Common myeloid progenitor, CD34-positive (primary cell): ENCODE results near the gene HOOK2.
A peak's percentile ranks its signal among the peaks of the same experiment; 100 is the strongest.

ENCODE experiments used
- CTCF ChIA-PET: fragments of 350-600 bp; sonication (Branson Sonifier 250); formaldehyde crosslinking; loops from one replicate; lab custom pipeline; 2021; ENCODE audit warnings: antibody characterized with exemption; lab: Charles Lee
- POLR2A ChIA-PET: fragments of 350-600 bp; sonication (Branson Sonifier 250); formaldehyde crosslinking; loops from one replicate; lab custom pipeline; 2021; ENCODE audit warnings: antibody characterized with exemption; lab: Charles Lee
- DNase-seq, 3 donors: peaks; one replicate each; pipeline versions ENCODE4 v3.0.0 to v3.0.0-alpha.2; 2013
- H3K27ac ChIP-seq, 2 experiments: 1 replicate in 1 of 2; 2 replicates in 1 of 2; pipeline ENCODE4 v1.7.0; 2013; ENCODE audit warnings: inconsistent platforms in 2 of 2, low read length in 2 of 2, mild to moderate bottlenecking in 2 of 2, low read depth in 1 of 2, moderate library complexity in 1 of 2; ENCODE audit not compliant: severe bottlenecking in 2 of 2, insufficient read depth in 1 of 2, poor library complexity in 1 of 2
- H3K27me3 ChIP-seq, 5 experiments: replicated peaks in 2 of 5; 1 replicate in 3 of 5; 2 replicates in 2 of 5; pipeline versions ENCODE4 v1.6.1 to v1.7.0; 2013; ENCODE audit warnings: low read length in 4 of 5, mild to moderate bottlenecking in 2 of 5, moderate library complexity in 2 of 5, inconsistent platforms in 1 of 5; ENCODE audit not compliant: insufficient read depth in 5 of 5, control insufficient read depth in 4 of 5
- H3K36me3 ChIP-seq, 4 experiments: 1 replicate in 2 of 4; 2 replicates in 2 of 4; pipeline versions ENCODE4 v1.6.1 to v1.7.0; 2013; ENCODE audit warnings: low read length in 3 of 4, control low read depth in 1 of 4, mild to moderate bottlenecking in 1 of 4; ENCODE audit not compliant: control insufficient read depth in 4 of 4, insufficient read depth in 4 of 4
- H3K4me1 ChIP-seq, 4 experiments: 1 replicate in 3 of 4; 2 replicates in 1 of 4; pipeline versions ENCODE4 v1.6.1 to v1.7.1; 2013; ENCODE audit warnings: low read length in 3 of 4, mild to moderate bottlenecking in 3 of 4, control low read depth in 1 of 4, inconsistent platforms in 1 of 4, moderate library complexity in 1 of 4; ENCODE audit not compliant: control insufficient read depth in 4 of 4, insufficient read depth in 4 of 4; ENCODE audit errors: control extremely low read depth in 1 of 4
- H3K4me3 ChIP-seq, 7 experiments: 1 replicate in 4 of 7; 2 replicates in 3 of 7; pipeline versions ENCODE4 v1.5.1 to v1.7.0; 2013; ENCODE audit warnings: mild to moderate bottlenecking in 7 of 7, low read length in 6 of 7, moderate library complexity in 6 of 7, inconsistent platforms in 2 of 7, low read depth in 2 of 7, control low read depth in 1 of 7; ENCODE audit not compliant: insufficient read depth in 4 of 7, control insufficient read depth in 1 of 7; ENCODE audit errors: extremely low read depth in 1 of 7
- H3K9me3 ChIP-seq, 5 experiments: 1 replicate in 4 of 5; 2 replicates in 1 of 5; pipeline versions ENCODE4 v1.6.1 to v1.7.1; 2013; ENCODE audit warnings: low read length in 4 of 5, mild to moderate bottlenecking in 2 of 5, inconsistent platforms in 1 of 5, low read depth in 1 of 5, moderate library complexity in 1 of 5; ENCODE audit not compliant: control insufficient read depth in 4 of 5, insufficient read depth in 2 of 5; ENCODE audit errors: control extremely low read depth in 1 of 5
- WGBS: methylation state at CpG from one replicate; pipeline ENCODE4 v1.1.5; 2013; ENCODE audit not compliant: insufficient coverage; 5-methylcytosine and 5-hydroxymethylcytosine counted together

The HOOK2 gene

GRCh38 chr19:12789904-12790619 is 14.7 kb upstream of the HOOK2 start:
- Histone ChIP-seq H3K27me3 (no peaks in the 10 kb centered on the region), H3K9me3 (no peaks in the 10 kb centered on the region), H3K36me3 (no peaks in the 10 kb centered on the region), H3K4me1 (peaks cover 19 to 76% (median 66%) of the 10 kb centered on the region in 4 experiments), H3K27ac (peak overlapping the region; percentile 94 to 96), H3K4me3 (peak overlapping the region; percentile 41 to 99 (median 93))
- DNase-seq, result peak; percentile 96 to 99 (median 97)
- ChIA-PET POLR2A (interaction anchor here (0.5 to 12.0 kb wide), 5 partner anchors 7 to 365 kb away, joined by 3 to 198 read pairs (median 4); partner anchors contain the start of gene HOOK2), CTCF (interaction anchor here (3.5 to 15.3 kb wide), 2 partner anchors 12 to 21 kb away, joined by 47 to 612 read pairs; partner anchors contain the start of gene HOOK2)
- 0% methylated on average over 48 of the region's 56 CpGs for WGBS

GRCh38 chr19:12789098-12789903 is 13.9 kb upstream of the HOOK2 start:
- peaks cover 24 to 78% (median 68%) of the 10 kb centered on the region in 4 experiments for H3K4me1 ChIP-seq
- peak overlapping the region; percentile 36 to 99 (median 93) for H3K4me3 ChIP-seq
- no peaks in the 10 kb centered on the region for H3K27me3 ChIP-seq
- no peaks in the 10 kb centered on the region for H3K36me3 ChIP-seq
- under 1% methylated on average over 42 of the region's 46 CpGs for WGBS
- CTCF ChIA-PET, result interaction anchor here (3.5 kb wide), 1 partner anchor 11 kb away, joined by 47 read pairs; no protein-coding TSS in a partner anchor
- POLR2A ChIA-PET, result interaction anchor here (0.6 to 12.0 kb wide), 3 partner anchors 13 to 366 kb away, joined by 3 to 198 read pairs (median 4); partner anchors contain the start of gene HOOK2
- H3K9me3 ChIP-seq, result no peaks in the 10 kb centered on the region
- peak in 2 of 3 donors; percentile 48 to 59 for DNase-seq
- peak overlapping the region; percentile 79 to 96 for H3K27ac ChIP-seq

GRCh38 chr19:12788682-12789097 is 13.3 kb upstream of the HOOK2 start:
- peaks cover 26 to 78% (median 69%) of the 10 kb centered on the region in 4 experiments for H3K4me1 ChIP-seq
- CTCF ChIA-PET, result interaction anchor here (1.1 to 3.5 kb wide), 3 partner anchors 8 to 23 kb away, joined by 3 to 47 read pairs (median 10); no protein-coding TSS in a partner anchor
- peak in 2 of 3 donors; percentile 84 to 87 for DNase-seq
- H3K9me3 ChIP-seq, result no peaks in the 10 kb centered on the region
- no peaks in the 10 kb centered on the region for H3K27me3 ChIP-seq
- H3K36me3 ChIP-seq, result no peaks in the 10 kb centered on the region
- H3K4me3 ChIP-seq, result peak overlapping the region in 6 of 7 experiments; percentile 54 to 99 (median 82)
- WGBS, result 0% methylated on average over 5 of the region's 12 CpGs
- peak overlapping the region; percentile 79 to 96 for H3K27ac ChIP-seq
- POLR2A ChIA-PET, result interaction anchor here (0.6 to 12.0 kb wide), 3 partner anchors 13 to 366 kb away, joined by 3 to 198 read pairs (median 4); partner anchors contain the start of gene HOOK2

- H3K4me3 ChIP-seq, result peak overlapping the region in 6 of 7 experiments; percentile 36 to 99 (median 82)
- no peak for DNase-seq
- ChIA-PET POLR2A (interaction anchor here (12.0 kb wide), 1 partner anchor 12 kb away, joined by 198 read pairs; the partner anchor contains the start of gene HOOK2), CTCF (interaction anchor here (1.1 to 3.5 kb wide), 3 partner anchors 9 to 22 kb away, joined by 3 to 47 read pairs (median 10); no protein-coding TSS in a partner anchor)
- WGBS, result 93% methylated on average over 4 of the region's 4 CpGs
- no peaks in the 10 kb centered on the region for H3K9me3 ChIP-seq
- H3K27me3 ChIP-seq, result no peaks in the 10 kb centered on the region
- peaks cover 29 to 80% (median 73%) of the 10 kb centered on the region in 4 experiments for H3K4me1 ChIP-seq
- H3K27ac ChIP-seq, result peak overlapping the region; percentile 79 to 96
- H3K36me3 ChIP-seq, result no peaks in the 10 kb centered on the region
Observed at GRCh38 chr19:12788042-12788681, 12.8 kb upstream of the HOOK2 start.

- DNase-seq, result no peak
- Histone ChIP-seq H3K27ac (peak overlapping the region in 1 of 2 experiments; percentile 85), H3K36me3 (no peaks in the 10 kb centered on the region), H3K4me1 (peaks cover 29 to 82% (median 80%) of the 10 kb centered on the region in 4 experiments), H3K27me3 (no peaks in the 10 kb centered on the region), H3K9me3 (no peaks in the 10 kb centered on the region), H3K4me3 (no peak overlapping the region)
- ChIA-PET POLR2A (interaction anchor here (12.0 kb wide), 1 partner anchor 12 kb away, joined by 198 read pairs; the partner anchor contains the start of gene HOOK2), CTCF (interaction anchor here (1.1 to 3.5 kb wide), 3 partner anchors 10 to 21 kb away, joined by 3 to 47 read pairs (median 10); no protein-coding TSS in a partner anchor)
- WGBS, result 94% methylated on average over 7 of the region's 10 CpGs
Observed at GRCh38 chr19:12787458-12787857, 12.1 kb upstream of the HOOK2 start.

- Histone ChIP-seq H3K27ac (peak overlapping the region; percentile 75 to 85), H3K4me1 (peaks cover 29 to 87% (median 85%) of the 10 kb centered on the region in 4 experiments), H3K36me3 (no peaks in the 10 kb centered on the region), H3K4me3 (peak overlapping the region in 1 of 7 experiments; percentile 57), H3K9me3 (no peaks in the 10 kb centered on the region), H3K27me3 (no peaks in the 10 kb centered on the region)
- ChIA-PET CTCF (interaction anchor here (1.7 to 3.5 kb wide), 2 partner anchors 9 to 10 kb away, joined by 10 to 47 read pairs; no protein-coding TSS in a partner anchor), POLR2A (interaction anchor here (12.0 kb wide), 1 partner anchor 11 kb away, joined by 198 read pairs; the partner anchor contains the start of gene HOOK2)
- 100% methylated on average over 3 of the region's 3 CpGs for WGBS
- no peak for DNase-seq
Observed at GRCh38 chr19:12786952-12787351, 11.6 kb upstream of the HOOK2 start.
